NT2/D1 (cell line): ENCODE results near the gene MRGPRF.

Source experiments
- SUZ12 ChIP-seq: IDR thresholded peaks from 2 replicates; pipeline ENCODE4 v1.6.1; 2011; ENCODE audit not compliant: insufficient read length, insufficient read depth; ENCODE audit errors: extremely low read depth
- ZNF274 ChIP-seq: IDR thresholded peaks from 2 replicates; pipeline ENCODE4 v1.6.1; 2011; ENCODE audit warnings: mild to moderate bottlenecking, low read depth, low read length

- TF ChIP-seq SUZ12, result no peak
- no peak for TF ChIP-seq ZNF274
Measured at GRCh38 chr11:68969386-68969785, 43.7 kb downstream of the MRGPRF start.
